ENCODE data around the gene NHSL2.

GRCh38 chrX:71954458-71954857, 43.8 kb downstream of the NHSL2 start:
- TF ChIP-seq CTCF (IDR thresholded peaks at IDR 0.05) (no peak), EZH2 (IDR thresholded peaks at IDR 0.05) (no peak)
